Measurements from ENCODE around the gene PTPRT. TPM values are rescaled to one million over a fixed set of nuclear protein-coding genes. Genes with fewer than 3 reads are reported as not detected.

Gene PTPRT
- total RNA-seq, 3 donors from 2014 or later, result 0.32 to 6.3 (median 4.9) TPM

DNA sequence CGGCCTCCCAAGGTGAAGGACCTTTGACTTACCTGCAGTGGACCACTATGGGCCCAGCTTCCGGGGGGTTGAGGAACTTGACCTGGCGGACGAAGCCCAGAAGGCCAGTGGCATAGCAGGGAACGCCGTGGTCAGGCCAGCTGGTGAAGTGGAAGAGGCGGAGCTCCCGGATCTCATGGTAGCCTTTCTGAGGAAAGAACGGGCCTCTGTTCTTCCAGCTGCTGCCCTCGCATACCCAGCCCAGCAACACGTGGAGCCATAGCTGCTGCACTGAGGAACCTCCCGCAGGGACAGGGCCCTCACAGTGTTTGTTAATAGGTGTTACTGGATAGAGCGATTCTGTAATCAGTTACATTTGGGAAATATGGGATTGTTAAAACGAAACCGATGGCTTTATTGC is 1079.4 kb downstream of the PTPRT start:
- no peak for TF ChIP-seq POLR2A (IDR thresholded peaks at IDR 0.05)
- no peak for TF ChIP-seq POLR2AphosphoS5 (IDR thresholded peaks at IDR 0.05)
- TF ChIP-seq, protein P1, sequence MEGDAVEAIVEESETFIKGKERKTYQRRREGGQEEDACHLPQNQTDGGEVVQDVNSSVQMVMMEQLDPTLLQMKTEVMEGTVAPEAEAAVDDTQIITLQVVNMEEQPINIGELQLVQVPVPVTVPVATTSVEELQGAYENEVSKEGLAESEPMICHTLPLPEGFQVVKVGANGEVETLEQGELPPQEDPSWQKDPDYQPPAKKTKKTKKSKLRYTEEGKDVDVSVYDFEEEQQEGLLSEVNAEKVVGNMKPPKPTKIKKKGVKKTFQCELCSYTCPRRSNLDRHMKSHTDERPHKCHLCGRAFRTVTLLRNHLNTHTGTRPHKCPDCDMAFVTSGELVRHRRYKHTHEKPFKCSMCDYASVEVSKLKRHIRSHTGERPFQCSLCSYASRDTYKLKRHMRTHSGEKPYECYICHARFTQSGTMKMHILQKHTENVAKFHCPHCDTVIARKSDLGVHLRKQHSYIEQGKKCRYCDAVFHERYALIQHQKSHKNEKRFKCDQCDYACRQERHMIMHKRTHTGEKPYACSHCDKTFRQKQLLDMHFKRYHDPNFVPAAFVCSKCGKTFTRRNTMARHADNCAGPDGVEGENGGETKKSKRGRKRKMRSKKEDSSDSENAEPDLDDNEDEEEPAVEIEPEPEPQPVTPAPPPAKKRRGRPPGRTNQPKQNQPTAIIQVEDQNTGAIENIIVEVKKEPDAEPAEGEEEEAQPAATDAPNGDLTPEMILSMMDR (IDR thresholded peaks at IDR 0.05), result no peak
- Histone ChIP-seq H3K9me3 (no peaks in the 10 kb centered on the region), H3K36me3 (no peaks in the 10 kb centered on the region), H3K4me3 (no peak overlapping the region), H3K27me3 (no peaks in the 10 kb centered on the region), H3K27ac (no peak overlapping the region), H3K4me1 (no peaks in the 10 kb centered on the region)
- intact Hi-C loops (cut with DNase I; ENCODE audit: low total_unique reads), result no loop called here
- no peak for DNase-seq (ENCODE audit: low spot score in 2 of 2)

DNA sequence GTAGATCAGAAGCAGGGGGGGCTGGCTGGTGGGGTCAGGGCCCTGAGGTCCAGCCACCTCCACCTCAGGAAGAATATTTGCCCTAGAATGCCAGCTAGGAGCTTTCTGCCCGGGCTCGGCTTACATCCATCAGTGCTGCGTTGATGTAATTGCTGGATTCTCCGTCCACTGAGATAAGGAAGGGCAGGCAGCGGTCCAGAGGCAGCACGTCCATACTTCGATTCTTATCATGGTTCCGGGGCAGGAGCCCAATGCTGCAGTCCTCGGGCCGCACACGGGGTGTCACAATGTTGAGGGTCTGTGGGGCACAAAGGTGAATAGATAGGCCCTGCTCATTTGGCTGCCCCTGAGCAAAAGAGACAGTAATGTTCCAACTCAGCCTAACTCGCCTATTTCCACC is 1087.7 kb downstream of the PTPRT start:
- TF ChIP-seq, protein P1 (IDR thresholded peaks at IDR 0.05), result no peak
- TF ChIP-seq POLR2A (IDR thresholded peaks at IDR 0.05), result no peak
- TF ChIP-seq POLR2AphosphoS5 (IDR thresholded peaks at IDR 0.05), result no peak
- no peak for DNase-seq (ENCODE audit: low spot score in 2 of 2)
- H3K9me3 ChIP-seq, result no peaks in the 10 kb centered on the region
- intact Hi-C loops (cut with DNase I; ENCODE audit: low total_unique reads), result no loop called here
- H3K27ac ChIP-seq, result no peak overlapping the region
- no peak overlapping the region for H3K4me3 ChIP-seq
- H3K36me3 ChIP-seq, result no peaks in the 10 kb centered on the region
- H3K27me3 ChIP-seq, result no peaks in the 10 kb centered on the region
- no peaks in the 10 kb centered on the region for H3K4me1 ChIP-seq

DNA sequence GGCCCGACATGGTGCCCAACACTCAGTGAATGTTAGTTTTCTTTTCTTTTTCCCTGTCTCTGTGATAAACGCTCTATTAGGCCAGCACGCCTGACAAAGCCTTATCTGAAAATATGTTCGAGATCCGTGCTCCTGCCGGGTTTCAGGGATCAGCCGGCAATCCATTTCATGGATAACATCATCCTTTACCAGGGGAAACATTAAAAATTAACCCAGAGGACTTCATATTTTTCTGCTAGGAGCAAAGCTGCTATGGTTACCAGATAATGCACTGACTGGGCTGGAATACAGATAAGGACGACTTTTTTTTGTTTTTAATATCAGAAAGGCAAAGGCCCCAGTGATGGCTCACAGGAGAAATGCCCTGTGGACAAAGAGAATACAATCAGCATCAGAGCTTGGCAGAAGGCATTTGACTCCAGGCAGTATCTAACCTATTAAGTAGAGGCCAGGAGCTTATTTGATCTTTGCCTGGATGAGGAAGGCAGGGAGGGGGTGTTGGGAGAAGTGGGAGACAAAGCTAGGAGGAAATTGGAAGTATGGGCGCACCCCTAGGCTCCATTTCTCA is 1089.5 kb downstream of the PTPRT start:
- Histone ChIP-seq H3K27me3 (no peaks in the 10 kb centered on the region), H3K36me3 (no peaks in the 10 kb centered on the region), H3K4me1 (no peaks in the 10 kb centered on the region), H3K27ac (no peak overlapping the region), H3K4me3 (no peak overlapping the region), H3K9me3 (no peaks in the 10 kb centered on the region)
- DNase-seq (ENCODE audit: low spot score in 2 of 2), result no peak
- TF ChIP-seq, protein P1 (IDR thresholded peaks at IDR 0.05), result no peak
- TF ChIP-seq POLR2A (IDR thresholded peaks at IDR 0.05), result no peak
- no peak for TF ChIP-seq POLR2AphosphoS5 (IDR thresholded peaks at IDR 0.05)
- intact Hi-C loops (cut with DNase I; ENCODE audit: low total_unique reads), result no loop called here

DNA sequence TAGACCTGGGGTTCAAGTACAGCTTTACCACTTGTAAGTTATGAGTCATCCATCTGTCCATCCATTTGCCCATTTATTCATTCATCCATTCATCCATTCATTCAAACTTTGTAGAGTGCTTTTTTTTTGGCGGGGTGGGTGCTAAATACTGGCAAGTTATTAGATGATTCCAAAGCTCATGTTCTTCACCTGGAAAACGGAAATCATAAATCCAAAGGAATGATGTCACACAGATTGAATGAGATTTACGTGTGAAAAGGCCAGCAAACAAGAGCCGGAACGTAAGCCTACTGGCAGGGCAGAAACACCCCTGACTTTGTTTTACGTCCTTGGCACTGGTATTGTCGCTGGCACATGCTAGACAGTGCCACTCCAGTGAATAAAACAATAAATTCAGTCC is 1090.6 kb downstream of the PTPRT start:
- intact Hi-C loops (cut with DNase I; ENCODE audit: low total_unique reads), result no loop called here

DNA sequence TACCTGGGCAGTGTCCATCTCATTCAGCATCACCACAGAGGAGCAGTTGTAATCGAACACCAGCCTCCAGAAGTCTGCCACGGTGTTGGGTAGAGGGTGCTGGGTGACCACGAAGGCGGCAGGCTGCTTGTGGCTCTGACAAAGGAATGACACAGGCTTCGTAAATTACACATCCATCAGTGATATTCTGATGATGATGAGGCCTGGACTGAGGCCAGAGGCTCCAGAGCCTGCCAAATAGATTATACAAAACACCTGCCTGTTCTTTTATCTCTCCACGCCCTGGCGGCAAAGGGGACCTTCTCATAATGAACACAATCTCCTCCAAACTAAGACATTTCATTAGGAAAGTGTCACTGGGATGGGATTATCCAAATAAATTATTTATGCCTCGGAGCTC is 1091.3 kb downstream of the PTPRT start:
- Histone ChIP-seq H3K9me3 (no peaks in the 10 kb centered on the region), H3K4me3 (no peak overlapping the region), H3K27me3 (no peaks in the 10 kb centered on the region), H3K36me3 (no peaks in the 10 kb centered on the region), H3K4me1 (no peaks in the 10 kb centered on the region), H3K27ac (no peak overlapping the region)
- TF ChIP-seq POLR2A (IDR thresholded peaks at IDR 0.05) (no peak), POLR2AphosphoS5 (IDR thresholded peaks at IDR 0.05) (no peak)
- TF ChIP-seq, protein P1 (IDR thresholded peaks at IDR 0.05), result no peak
- intact Hi-C loops (cut with DNase I; ENCODE audit: low total_unique reads), result no loop called here
- no peak for DNase-seq (ENCODE audit: low spot score in 2 of 2)

More for the DNA sequence above, 1090.6 kb downstream of the PTPRT start:
- no peaks in the 10 kb centered on the region for H3K27me3 ChIP-seq
- no peak overlapping the region for H3K4me3 ChIP-seq
- H3K4me1 ChIP-seq, result no peaks in the 10 kb centered on the region
- TF ChIP-seq, protein P1 (IDR thresholded peaks at IDR 0.05), result no peak
- no peak for TF ChIP-seq POLR2AphosphoS5 (IDR thresholded peaks at IDR 0.05)
- no peak for TF ChIP-seq POLR2A (IDR thresholded peaks at IDR 0.05)
- H3K36me3 ChIP-seq, result no peaks in the 10 kb centered on the region
- H3K27ac ChIP-seq, result no peak overlapping the region
- DNase-seq (ENCODE audit: low spot score in 2 of 2), result no peak
- H3K9me3 ChIP-seq, result no peaks in the 10 kb centered on the region

All from breast epithelium (tissue), 4 donors.